Naive B cell (primary cell): Measurements from ENCODE around the gene GRIFIN. TPM values are rescaled to one million over a fixed set of nuclear protein-coding genes. Genes with fewer than 3 reads are reported as not detected.
A peak's percentile ranks its signal among the peaks of the same experiment; 100 is the strongest.
"Not testable (repeated sequence)": the region's sequence is repeated elsewhere in the genome, so short reads cannot be mapped to it uniquely, and the experiment has no call there.

Experiments used
- ATAC-seq, 2 donors: fragments of 150-1000 bp; cut with Tn5 transposase; 2 replicates each; pipeline ENCODE4 v1.10.0; 2021; ENCODE audit warnings: low read depth in 2 of 2, mild to moderate bottlenecking in 2 of 2, moderate library complexity in 2 of 2
- DNase-seq: peaks from one replicate; pipeline ENCODE4 v3.0.0; 2022
- H3K27ac Mint-ChIP-seq, 6 donors: one replicate each; pipeline ENCODE4 v1.8.0; 2020 to 2022; ENCODE audit warnings: mild to moderate bottlenecking in 6 of 6, mixed read lengths in 6 of 6, moderate library complexity in 5 of 6, inconsistent platforms in 2 of 6
- H3K27me3 Mint-ChIP-seq, 3 donors: one replicate each; pipeline ENCODE4 v1.8.0; 2021 to 2022; ENCODE audit warnings: mixed read lengths in 3 of 3, mild to moderate bottlenecking in 1 of 3
- H3K36me3 Mint-ChIP-seq, 2 donors: one replicate each; pipeline ENCODE4 v1.8.0; 2020 to 2022; ENCODE audit warnings: mixed read lengths in 2 of 2, inconsistent platforms in 1 of 2, mild to moderate bottlenecking in 1 of 2
- H3K4me1 Mint-ChIP-seq, 3 donors: one replicate each; pipeline ENCODE4 v1.8.0; 2020 to 2022; ENCODE audit warnings: mixed read lengths in 3 of 3, inconsistent platforms in 1 of 3, mild to moderate bottlenecking in 1 of 3, moderate library complexity in 1 of 3
- H3K4me3 Mint-ChIP-seq, 8 donors: one replicate each; pipeline ENCODE4 v1.8.0; 2020 to 2022; ENCODE audit warnings: mild to moderate bottlenecking in 8 of 8, mixed read lengths in 8 of 8, moderate library complexity in 8 of 8, inconsistent platforms in 2 of 8
- H3K9me3 Mint-ChIP-seq, 7 donors: one replicate each; pipeline ENCODE4 v1.8.0; 2020 to 2022; ENCODE audit warnings: mixed read lengths in 7 of 7, mild to moderate bottlenecking in 5 of 7, inconsistent platforms in 2 of 7, moderate library complexity in 1 of 7
- polyA plus RNA-seq, 6 donors: library from polyadenylated mRNA; unstranded; fragments of 300-500 nt; fragmentation: Illumina TruSeq; gene quantifications; one replicate each; pipeline ENCODE4 v1.2.3, GENCODE V29; 2021; ENCODE audit warnings: low read depth in 6 of 6

The GRIFIN gene
- polyA plus RNA-seq, 6 donors from 2014 or later = not detected

- peaks cover 4 to 25% (median 23%) of the 10 kb centered on the region in 3 donors for H3K27me3 Mint-ChIP-seq
- no peak overlapping the region for H3K4me3 Mint-ChIP-seq
- H3K36me3 Mint-ChIP-seq = no peaks in the 10 kb centered on the region
- no peak for DNase-seq
- H3K9me3 Mint-ChIP-seq = no peaks in the 10 kb centered on the region
- ATAC-seq = no peak
- peak overlapping the region in 1 of 6 donors; percentile 9 for H3K27ac Mint-ChIP-seq
- peaks cover 2 to 7% (median 7%) of the 10 kb centered on the region in 3 donors for H3K4me1 Mint-ChIP-seq
These were observed 8.0 kb downstream of the GRIFIN start for GRCh38 chr7:2468227-2468626.

DNA sequence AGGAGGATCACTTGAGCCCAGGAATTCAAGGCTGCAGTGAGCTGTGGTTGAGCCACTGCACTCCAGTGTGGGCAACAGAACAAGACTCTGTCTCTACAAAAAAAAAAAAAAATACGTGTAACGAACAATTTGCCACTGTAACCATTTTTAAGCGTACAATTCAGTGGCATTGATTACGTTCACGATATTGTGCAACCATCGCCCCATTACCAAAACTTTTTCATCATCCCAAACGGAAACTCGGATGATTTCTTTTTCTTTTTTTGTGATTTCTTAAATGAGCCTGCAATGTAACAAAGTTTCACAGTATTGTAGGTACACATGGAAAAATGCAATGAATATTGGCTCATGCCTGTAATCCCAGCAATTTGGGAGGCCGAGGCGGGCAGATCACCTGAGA lies 9.5 kb downstream of the GRIFIN start:
- Mint-ChIP-seq H3K9me3 (peaks cover 0 to 2% (median 0%) of the 10 kb centered on the region in 7 donors), H3K27me3 (peaks cover 4 to 25% (median 23%) of the 10 kb centered on the region in 3 donors), H3K4me1 (peaks cover 2 to 7% (median 7%) of the 10 kb centered on the region in 3 donors), H3K27ac (no peak overlapping the region), H3K36me3 (no peaks in the 10 kb centered on the region), H3K4me3 (no peak overlapping the region)
- no peak for DNase-seq
- ATAC-seq = no peak

DNA sequence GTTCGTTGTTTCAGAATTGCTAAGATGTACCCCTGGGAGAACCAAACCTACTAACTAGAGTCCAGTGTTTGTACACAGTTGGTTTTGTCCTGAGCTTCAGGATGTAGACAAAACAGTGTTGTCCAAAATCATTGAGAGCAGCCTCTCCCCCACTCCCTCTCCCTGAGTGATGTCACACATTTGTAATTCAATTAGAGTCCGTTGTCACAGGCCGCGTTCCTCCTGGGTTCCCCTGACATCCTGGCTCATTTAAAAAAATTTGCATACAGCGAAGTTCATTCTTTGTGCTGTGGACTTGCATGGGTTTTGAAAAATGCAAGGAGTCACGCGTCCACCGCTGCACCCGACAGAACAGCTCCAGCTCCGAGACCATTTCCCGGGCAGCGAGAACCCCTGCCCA lies 10.3 kb downstream of the GRIFIN start:
- Mint-ChIP-seq H3K4me1 (peaks cover 2 to 7% (median 7%) of the 10 kb centered on the region in 3 donors), H3K9me3 (peaks cover 0 to 2% (median 0%) of the 10 kb centered on the region in 7 donors), H3K36me3 (no peaks in the 10 kb centered on the region), H3K4me3 (no peak overlapping the region), H3K27me3 (peaks cover 4 to 24% (median 23%) of the 10 kb centered on the region in 3 donors), H3K27ac (no peak overlapping the region)
- ATAC-seq (no peak), DNase-seq (no peak)

DNA sequence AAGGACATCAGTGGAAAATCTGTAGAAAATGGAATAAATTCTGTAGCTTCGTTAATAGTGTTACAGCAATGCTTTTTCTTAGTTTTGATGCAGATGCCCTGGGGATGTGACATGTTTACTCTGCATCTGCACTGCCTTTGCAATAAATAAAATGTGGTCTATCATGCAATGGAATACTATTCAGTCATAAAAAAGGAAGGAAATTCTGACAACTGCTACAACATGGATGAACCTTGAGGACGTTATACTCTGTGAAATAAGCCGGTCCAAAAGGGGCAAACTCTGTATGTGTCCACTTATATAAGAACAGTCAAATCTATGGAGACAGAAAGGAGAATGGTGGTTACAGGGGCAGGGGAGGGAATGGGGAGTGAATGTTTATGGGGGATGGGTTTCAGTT lies 13.5 kb downstream of the GRIFIN start:
- peaks cover 0 to 3% (median 0%) of the 10 kb centered on the region in 3 donors for H3K4me1 Mint-ChIP-seq
- H3K9me3 Mint-ChIP-seq = peaks cover 0 to 2% (median 0%) of the 10 kb centered on the region in 7 donors
- no peak for DNase-seq
- H3K4me3 Mint-ChIP-seq = no peak overlapping the region
- H3K27me3 Mint-ChIP-seq = no peaks in the 10 kb centered on the region
- no peak for ATAC-seq
- peak overlapping the region in 1 of 6 donors; percentile 33 for H3K27ac Mint-ChIP-seq
- no peaks in the 10 kb centered on the region for H3K36me3 Mint-ChIP-seq

- Mint-ChIP-seq H3K36me3 (no peaks in the 10 kb centered on the region), H3K4me1 (peaks cover 0 to 3% (median 0%) of the 10 kb centered on the region in 3 donors), H3K4me3 (no peak overlapping the region), H3K9me3 (peaks cover 0 to 2% (median 0%) of the 10 kb centered on the region in 7 donors), H3K27ac (no peak overlapping the region), H3K27me3 (no peaks in the 10 kb centered on the region)
- no peak for ATAC-seq
- DNase-seq = no peak
These were observed 14.8 kb downstream of the GRIFIN start for GRCh38 chr7:2461268-2462026.

DNA sequence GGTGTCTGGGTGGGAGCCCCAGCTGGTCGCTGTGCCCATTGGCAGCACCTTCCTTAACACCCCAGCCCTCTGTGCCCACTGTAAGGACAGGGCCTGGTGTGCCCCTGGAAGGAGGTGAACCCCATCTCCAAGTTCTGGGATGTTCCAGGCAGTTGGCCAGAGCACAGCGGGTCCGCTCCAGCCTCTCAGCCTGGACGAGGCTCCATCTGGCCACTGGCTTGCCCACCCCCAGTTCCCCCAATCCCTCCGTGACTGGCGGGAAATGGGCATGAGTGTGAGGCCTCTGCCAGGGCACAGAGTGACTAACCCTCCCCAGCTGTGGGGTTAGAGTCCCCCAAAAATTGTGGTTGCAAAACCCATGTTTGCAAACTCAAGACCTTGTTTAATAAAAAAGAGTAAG lies 15.6 kb downstream of the GRIFIN start:
- DNase-seq = no peak
- H3K4me1 Mint-ChIP-seq = peaks cover 0 to 3% (median 0%) of the 10 kb centered on the region in 3 donors
- no peaks in the 10 kb centered on the region for H3K27me3 Mint-ChIP-seq
- H3K4me3 Mint-ChIP-seq = no peak overlapping the region
- no peak overlapping the region for H3K27ac Mint-ChIP-seq
- peaks cover 0 to 5% (median 0%) of the 10 kb centered on the region in 7 donors for H3K9me3 Mint-ChIP-seq
- no peak for ATAC-seq
- H3K36me3 Mint-ChIP-seq = no peaks in the 10 kb centered on the region

DNA sequence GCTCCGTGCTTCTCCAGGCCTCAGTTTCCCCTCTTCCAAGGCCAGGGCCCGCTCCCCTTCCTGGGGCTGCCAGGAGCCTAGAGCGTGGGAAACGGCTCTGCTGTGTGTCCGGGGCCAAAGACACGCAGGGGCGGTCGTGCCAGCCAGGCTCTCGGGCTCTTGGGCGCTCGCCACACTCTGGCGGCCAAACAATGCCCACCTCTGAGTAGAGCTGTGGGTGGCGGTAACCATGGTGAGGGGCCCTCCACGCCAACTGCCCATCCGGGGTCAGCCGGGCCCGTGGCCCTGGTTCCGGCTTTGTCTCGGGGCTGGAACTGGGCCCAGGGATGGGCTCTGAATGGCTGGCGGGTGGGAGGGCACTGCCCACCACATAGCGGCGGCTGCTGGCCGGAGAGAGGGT lies 16.0 kb downstream of the GRIFIN start:
- H3K9me3 Mint-ChIP-seq = peaks cover 0 to 7% (median 0%) of the 10 kb centered on the region in 7 donors
- ATAC-seq = no peak
- H3K36me3 Mint-ChIP-seq = no peaks in the 10 kb centered on the region
- H3K4me1 Mint-ChIP-seq = peaks cover 0 to 3% (median 0%) of the 10 kb centered on the region in 3 donors
- no peaks in the 10 kb centered on the region for H3K27me3 Mint-ChIP-seq
- no peak overlapping the region for H3K27ac Mint-ChIP-seq
- no peak for DNase-seq
- H3K4me3 Mint-ChIP-seq = no peak overlapping the region

DNA sequence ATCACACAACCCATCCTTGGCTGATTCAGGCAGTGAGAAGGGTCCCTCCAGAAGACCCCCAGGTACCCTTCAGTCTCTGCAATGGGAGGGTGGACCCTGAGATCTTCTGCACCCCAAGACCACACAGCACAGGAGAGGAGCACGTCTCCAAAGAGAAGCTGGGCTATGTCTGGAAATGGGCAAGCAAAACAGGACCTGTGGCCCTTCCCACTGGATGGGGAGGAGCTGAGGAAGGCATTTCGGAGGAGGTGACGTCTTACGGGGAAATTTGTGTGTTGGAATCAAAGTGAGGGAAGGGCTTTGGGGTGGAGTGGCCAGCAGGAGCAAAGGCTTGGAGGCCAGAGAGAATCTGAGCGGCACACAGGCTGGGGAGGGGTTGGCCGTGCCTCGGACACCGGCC lies 16.5 kb downstream of the GRIFIN start:
- no peak overlapping the region for H3K4me3 Mint-ChIP-seq
- no peaks in the 10 kb centered on the region for H3K36me3 Mint-ChIP-seq
- no peaks in the 10 kb centered on the region for H3K27me3 Mint-ChIP-seq
- H3K4me1 Mint-ChIP-seq = peaks cover 0 to 3% (median 0%) of the 10 kb centered on the region in 3 donors
- peaks cover 0 to 7% (median 0%) of the 10 kb centered on the region in 7 donors for H3K9me3 Mint-ChIP-seq
- DNase-seq (no peak), ATAC-seq (no peak)
- peak overlapping the region in 2 of 6 donors; percentile 39 to 59 for H3K27ac Mint-ChIP-seq

DNA sequence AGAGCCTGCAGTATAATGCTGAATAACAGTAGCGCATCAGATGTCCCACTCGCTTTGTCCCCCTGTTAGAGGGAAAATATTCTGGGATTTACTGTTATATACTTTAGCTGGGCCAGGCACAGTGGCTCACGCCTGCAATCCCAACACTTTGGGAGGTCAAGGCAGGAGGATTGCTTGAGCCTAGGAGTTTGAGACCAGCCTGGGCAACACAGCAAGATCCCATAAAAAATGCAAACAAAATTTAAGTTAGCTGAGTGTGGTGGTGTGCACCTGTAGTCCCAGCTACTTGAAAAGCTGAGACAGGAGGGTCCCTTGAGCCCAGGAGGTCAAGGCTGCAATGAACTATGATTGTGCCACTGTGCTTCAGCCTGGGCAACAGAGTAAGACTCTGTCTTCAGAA lies 22.3 kb downstream of the GRIFIN start:
- not testable (repeated sequence) for H3K36me3 Mint-ChIP-seq, H3K27ac Mint-ChIP-seq, DNase-seq, ATAC-seq, H3K27me3 Mint-ChIP-seq, H3K9me3 Mint-ChIP-seq
- Mint-ChIP-seq H3K4me3 (peak overlapping the region in 1 of 8 donors; percentile 41), H3K4me1 (peaks cover 0 to 13% (median 10%) of the 10 kb centered on the region in 3 donors)

GRCh38 chr7:2452643-2453270 lies 23.4 kb downstream of the GRIFIN start:
- no peak overlapping the region for H3K27ac Mint-ChIP-seq
- DNase-seq (no peak), ATAC-seq (no peak)
- H3K36me3 Mint-ChIP-seq = no peaks in the 10 kb centered on the region
- H3K4me1 Mint-ChIP-seq = peaks cover 0 to 16% (median 10%) of the 10 kb centered on the region in 3 donors
- H3K9me3 Mint-ChIP-seq = peaks cover 0 to 7% (median 0%) of the 10 kb centered on the region in 7 donors
- H3K27me3 Mint-ChIP-seq = no peaks in the 10 kb centered on the region
- H3K4me3 Mint-ChIP-seq = peak overlapping the region in 5 of 8 donors; percentile 51 to 86 (median 63)

- ATAC-seq = peak; percentile 34 to 54
- DNase-seq = peak; percentile 14
- Mint-ChIP-seq H3K27ac (peak overlapping the region in 3 of 6 donors; percentile 63 to 70 (median 68)), H3K4me3 (peak overlapping the region in 7 of 8 donors; percentile 70 to 88 (median 80)), H3K27me3 (no peaks in the 10 kb centered on the region), H3K36me3 (no peaks in the 10 kb centered on the region), H3K4me1 (peaks cover 0 to 16% (median 10%) of the 10 kb centered on the region in 3 donors), H3K9me3 (peaks cover 0 to 7% (median 0%) of the 10 kb centered on the region in 7 donors)
These were observed 24.1 kb downstream of the GRIFIN start for GRCh38 chr7:2452074-2452507.

DNA sequence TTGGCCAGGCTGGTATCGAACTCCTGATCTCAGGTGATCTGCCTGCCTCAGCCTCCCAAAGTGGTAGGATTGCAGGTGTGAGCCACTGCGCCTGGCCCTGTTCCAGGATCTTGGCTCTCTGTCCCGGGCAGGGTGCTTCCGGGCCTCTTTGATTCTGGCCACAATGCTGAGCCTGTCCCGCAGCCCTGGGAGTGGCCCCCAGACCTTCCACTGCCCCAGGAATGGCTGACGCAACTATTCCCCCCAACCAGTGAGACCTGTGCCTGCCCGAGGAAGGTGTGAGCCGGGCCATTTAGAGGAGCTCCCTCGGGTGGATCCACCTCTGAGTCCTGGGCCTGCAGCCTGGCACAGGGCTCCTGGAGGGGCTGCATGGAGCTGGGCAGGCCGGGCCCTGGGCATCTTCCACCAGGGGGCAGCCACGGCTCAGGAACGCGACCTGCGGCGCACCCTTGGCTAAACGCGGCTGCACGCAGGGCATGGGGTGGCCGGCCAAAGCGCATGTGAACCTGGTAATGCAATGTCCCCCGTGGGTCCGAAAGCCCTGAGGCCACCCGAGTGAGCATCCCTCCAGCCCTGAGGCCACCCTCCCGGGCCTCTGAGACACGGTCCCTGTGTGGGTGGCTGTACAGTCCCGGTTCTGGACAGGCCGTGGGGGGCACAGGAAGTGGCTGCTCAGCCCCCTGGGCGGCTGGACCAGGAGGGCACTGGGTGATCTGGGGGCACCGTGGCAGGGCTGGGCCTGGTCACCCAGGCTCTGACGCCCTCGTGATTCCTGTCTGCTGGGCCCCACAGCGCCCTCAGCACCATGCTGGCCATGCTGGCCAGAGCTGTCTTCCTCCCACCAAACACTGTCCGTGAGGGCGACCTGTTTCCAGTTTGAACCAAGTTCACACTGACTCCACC lies 24.8 kb downstream of the GRIFIN start:
- no peaks in the 10 kb centered on the region for H3K27me3 Mint-ChIP-seq
- peak; percentile 94 to 95 for ATAC-seq
- peaks cover 0 to 16% (median 10%) of the 10 kb centered on the region in 3 donors for H3K4me1 Mint-ChIP-seq
- peak overlapping the region in 4 of 6 donors; percentile 63 to 85 (median 75) for H3K27ac Mint-ChIP-seq
- no peaks in the 10 kb centered on the region for H3K36me3 Mint-ChIP-seq
- H3K4me3 Mint-ChIP-seq = peak overlapping the region in 7 of 8 donors; percentile 70 to 88 (median 80)
- peaks cover 0 to 7% (median 0%) of the 10 kb centered on the region in 7 donors for H3K9me3 Mint-ChIP-seq
- DNase-seq = peak; percentile 73
